H1 (cell line): ENCODE data around the gene GPS1.

Experiments
- CREB1 ChIP-seq: IDR thresholded peaks from 2 replicates; pipeline ENCODE4 v1.6.1; 2012; ENCODE audit warnings: inconsistent platforms
- CTCF ChIP-seq, 3 experiments: IDR thresholded peaks; 1 replicate in 2 of 3; 2 replicates in 1 of 3; pipeline versions ENCODE4 v1.5.1 to v1.6.1; 2011; ENCODE audit warnings: low read length in 3 of 3, mild to moderate bottlenecking in 3 of 3, inconsistent platforms in 2 of 3, low read depth in 1 of 3, moderate library complexity in 1 of 3; ENCODE audit not compliant: insufficient read depth in 1 of 3; ENCODE audit errors: control extremely low read depth in 1 of 3
- POLR2A ChIP-seq, 2 experiments: IDR thresholded peaks; 1 replicate in 1 of 2; 2 replicates in 1 of 2; pipeline ENCODE4 v1.6.1; 2011; ENCODE audit warnings: low read depth in 2 of 2, low read length in 2 of 2, mild to moderate bottlenecking in 2 of 2; ENCODE audit errors: control extremely low read depth in 1 of 2
- POLR2AphosphoS5 ChIP-seq: IDR thresholded peaks from 2 replicates; pipeline ENCODE4 v1.6.1; 2011; ENCODE audit warnings: low read depth, low read length

GRCh38 chr17:82097919-82098168 is 46.1 kb downstream of the GPS1 start:
- TF ChIP-seq CTCF (IDR thresholded peaks at IDR 0.05; ENCODE audit: control extremely low read depth in 1 of 3, insufficient read depth in 1 of 3, low read depth in 1 of 3, low read length in 3 of 3) (no peak), POLR2AphosphoS5 (no peak), POLR2A (IDR thresholded peaks at IDR 0.05; ENCODE audit: control extremely low read depth in 1 of 2, low read depth in 2 of 2, low read length in 2 of 2) (no peak), CREB1 (no peak)
